ENCODE measurements around the gene PDGFA.

The PDGFA gene

DNA sequence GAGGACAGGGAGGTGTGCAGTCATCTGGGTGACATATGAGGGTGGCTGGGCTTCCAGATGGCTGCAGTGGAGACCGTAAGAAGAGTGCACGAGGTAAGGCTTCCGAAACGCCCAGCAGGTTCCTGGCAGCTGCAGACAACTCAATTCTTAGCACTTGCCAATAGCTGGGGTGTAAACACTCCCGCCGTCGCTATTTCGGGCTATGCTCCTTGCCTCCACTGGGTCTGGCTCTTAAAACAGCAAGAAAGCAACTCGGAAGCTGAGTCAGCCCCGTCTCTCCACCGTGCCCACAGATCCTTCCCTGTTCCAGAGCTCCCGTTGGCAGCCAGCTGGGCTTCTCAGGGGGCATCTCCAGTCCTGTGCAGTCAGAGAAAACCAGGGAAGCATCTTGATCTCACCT, 6.1 kb upstream of the PDGFA start:
- Histone ChIP-seq H3K4me2 (ENCODE audit: insufficient read depth, low read length) (no peak overlapping the region), H3K4me3 (ENCODE audit: low read depth in 1 of 2, low read length in 2 of 2) (no peak overlapping the region), H3K9ac (ENCODE audit: low read depth, low read length) (no peak overlapping the region), H3K27ac (ENCODE audit: low read length) (no peak overlapping the region), H3K9me3 (ENCODE audit: insufficient read depth, low read length, severe bottlenecking) (no peaks in the 10 kb centered on the region), H3K36me3 (ENCODE audit: insufficient read depth, low read length) (no peaks in the 10 kb centered on the region), H3K4me1 (ENCODE audit: insufficient read depth, low read length) (peaks cover 22% of the 10 kb centered on the region), H3K79me2 (ENCODE audit: insufficient read depth, low read length) (0 out of 2 replicates have a peak, but pooled peaks cover under 1% of the 10 kb centered on the region), H4K20me1 (ENCODE audit: insufficient read depth, low read length) (peaks cover 15% of the 10 kb centered on the region), H2AFZ (ENCODE audit: low read depth, low read length) (no peak overlapping the region), H3K27me3 (ENCODE audit: insufficient read depth, low read length, poor library complexity) (peaks cover 17% of the 10 kb centered on the region)
- DNase-seq = no peak
- ATAC-seq (ENCODE audit: insufficient read depth, low read depth) = no peak
- TF ChIP-seq, protein P1, sequence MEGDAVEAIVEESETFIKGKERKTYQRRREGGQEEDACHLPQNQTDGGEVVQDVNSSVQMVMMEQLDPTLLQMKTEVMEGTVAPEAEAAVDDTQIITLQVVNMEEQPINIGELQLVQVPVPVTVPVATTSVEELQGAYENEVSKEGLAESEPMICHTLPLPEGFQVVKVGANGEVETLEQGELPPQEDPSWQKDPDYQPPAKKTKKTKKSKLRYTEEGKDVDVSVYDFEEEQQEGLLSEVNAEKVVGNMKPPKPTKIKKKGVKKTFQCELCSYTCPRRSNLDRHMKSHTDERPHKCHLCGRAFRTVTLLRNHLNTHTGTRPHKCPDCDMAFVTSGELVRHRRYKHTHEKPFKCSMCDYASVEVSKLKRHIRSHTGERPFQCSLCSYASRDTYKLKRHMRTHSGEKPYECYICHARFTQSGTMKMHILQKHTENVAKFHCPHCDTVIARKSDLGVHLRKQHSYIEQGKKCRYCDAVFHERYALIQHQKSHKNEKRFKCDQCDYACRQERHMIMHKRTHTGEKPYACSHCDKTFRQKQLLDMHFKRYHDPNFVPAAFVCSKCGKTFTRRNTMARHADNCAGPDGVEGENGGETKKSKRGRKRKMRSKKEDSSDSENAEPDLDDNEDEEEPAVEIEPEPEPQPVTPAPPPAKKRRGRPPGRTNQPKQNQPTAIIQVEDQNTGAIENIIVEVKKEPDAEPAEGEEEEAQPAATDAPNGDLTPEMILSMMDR (IDR thresholded peaks at IDR 0.05; ENCODE audit: borderline replicate concordance, extremely low read depth, low read length, poor library complexity, severe bottlenecking) = no peak
- no peak for TF ChIP-seq EZH2 (IDR thresholded peaks at IDR 0.05; ENCODE audit: borderline replicate concordance, low read depth, low read length, severe bottlenecking)

DNA sequence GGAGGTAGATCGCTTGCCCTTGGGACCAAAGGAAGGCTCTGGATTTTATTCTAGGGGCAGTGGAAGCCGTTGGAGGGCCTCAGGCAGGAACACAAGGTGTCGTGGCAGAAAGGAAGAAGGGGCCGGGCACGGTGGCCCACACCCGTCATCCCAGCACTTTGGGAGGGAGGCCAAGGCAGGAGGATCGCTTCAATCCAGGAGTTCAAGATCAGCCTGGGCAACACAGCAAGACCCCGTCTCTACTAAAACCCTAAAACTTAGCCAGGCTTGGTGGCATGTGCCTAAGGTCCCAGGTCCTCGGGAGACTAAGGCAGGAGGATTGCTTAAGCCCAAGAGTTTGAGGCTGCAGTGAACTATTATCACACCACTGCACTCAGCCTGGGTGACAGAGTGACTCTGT, 5.2 kb upstream of the PDGFA start:
- DNase-seq (no peak), ATAC-seq (ENCODE audit: insufficient read depth, low read depth) (no peak)
- H3K27me3 ChIP-seq (ENCODE audit: insufficient read depth, low read length, poor library complexity) = peaks cover 17% of the 10 kb centered on the region
- H3K4me3 ChIP-seq (ENCODE audit: low read depth in 1 of 2, low read length in 2 of 2) = no peak overlapping the region
- no peak overlapping the region for H3K27ac ChIP-seq (ENCODE audit: low read length)
- no peaks in the 10 kb centered on the region for H3K36me3 ChIP-seq (ENCODE audit: insufficient read depth, low read length)
- no peak overlapping the region for H2AFZ ChIP-seq (ENCODE audit: low read depth, low read length)
- H3K4me1 ChIP-seq (ENCODE audit: insufficient read depth, low read length) = peaks cover 31% of the 10 kb centered on the region
- H3K79me2 ChIP-seq (ENCODE audit: insufficient read depth, low read length) = peaks cover 3% of the 10 kb centered on the region; the same call in 1 of the 2 replicates
- H3K9me3 ChIP-seq (ENCODE audit: insufficient read depth, low read length, severe bottlenecking) = no peaks in the 10 kb centered on the region
- no peak overlapping the region for H3K4me2 ChIP-seq (ENCODE audit: insufficient read depth, low read length)
- peaks cover 23% of the 10 kb centered on the region for H4K20me1 ChIP-seq (ENCODE audit: insufficient read depth, low read length)
- no peak overlapping the region for H3K9ac ChIP-seq (ENCODE audit: low read depth, low read length)
- TF ChIP-seq EZH2 (IDR thresholded peaks at IDR 0.05; ENCODE audit: borderline replicate concordance, low read depth, low read length, severe bottlenecking) = no peak
- TF ChIP-seq, protein P1 (IDR thresholded peaks at IDR 0.05; ENCODE audit: borderline replicate concordance, extremely low read depth, low read length, poor library complexity, severe bottlenecking) = no peak

DNA sequence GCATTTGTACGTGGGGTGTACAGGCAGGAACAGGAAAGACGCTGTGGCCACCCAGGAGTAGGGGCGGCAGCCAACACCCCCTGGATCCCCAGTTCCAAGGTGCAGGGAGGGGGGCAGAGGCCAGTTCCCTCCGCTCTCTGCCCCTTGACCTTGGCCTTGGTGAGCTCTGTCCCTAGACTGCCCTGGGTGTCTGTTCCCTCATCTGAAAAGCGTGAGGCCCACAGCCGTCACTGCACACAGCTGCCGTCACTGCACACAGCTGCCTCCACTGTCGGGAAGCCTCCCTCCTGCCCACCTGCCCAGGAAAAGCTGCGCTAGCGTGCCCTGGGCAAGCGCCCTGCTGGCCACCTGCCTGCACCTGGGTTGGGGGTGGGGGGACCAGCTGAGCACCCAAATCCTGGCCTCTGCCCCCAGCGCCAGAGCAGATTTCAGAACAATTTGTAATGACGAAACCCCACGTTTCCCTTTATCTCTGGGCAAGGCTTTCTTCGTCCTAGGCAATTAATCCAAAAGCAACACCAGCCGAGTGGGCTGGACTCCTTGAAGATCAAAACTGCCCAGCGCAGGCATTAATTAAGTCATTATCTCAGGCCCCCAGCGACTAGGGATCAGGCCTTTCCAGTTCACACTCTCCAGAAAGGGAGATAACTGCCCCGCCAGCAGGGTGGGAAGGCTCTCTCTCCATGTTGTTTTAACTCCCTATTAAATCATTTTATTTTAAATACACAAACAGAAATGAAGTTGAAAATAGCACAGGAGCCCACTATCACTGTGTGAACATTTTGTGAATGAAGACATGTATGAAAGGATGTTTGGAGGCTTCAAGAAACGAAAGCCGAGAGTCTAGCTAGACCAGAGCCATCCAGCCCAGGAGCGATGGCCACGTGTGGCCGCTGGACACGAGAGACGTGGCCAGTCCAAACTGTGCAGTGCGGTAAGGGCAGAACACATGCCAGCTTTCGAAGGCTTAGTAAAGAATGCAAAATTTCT, 4.0 kb upstream of the PDGFA start:
- H2AFZ ChIP-seq (ENCODE audit: low read depth, low read length) = no peak overlapping the region

More for the DNA sequence above, 4.0 kb upstream of the PDGFA start:
- ATAC-seq (ENCODE audit: insufficient read depth, low read depth) = no peak
- no peaks in the 10 kb centered on the region; the same call in 1 of the 2 replicates for H3K36me3 ChIP-seq (ENCODE audit: insufficient read depth, low read length)
- H4K20me1 ChIP-seq (ENCODE audit: insufficient read depth, low read length) = peaks cover 23% of the 10 kb centered on the region
- H3K4me3 ChIP-seq (ENCODE audit: low read depth in 1 of 2, low read length in 2 of 2) = no peak overlapping the region
- H3K4me1 ChIP-seq (ENCODE audit: insufficient read depth, low read length) = peaks cover 31% of the 10 kb centered on the region
- peaks cover 6% of the 10 kb centered on the region for H3K79me2 ChIP-seq (ENCODE audit: insufficient read depth, low read length)
- H3K27me3 ChIP-seq (ENCODE audit: insufficient read depth, low read length, poor library complexity) = peaks cover 17% of the 10 kb centered on the region
- H3K4me2 ChIP-seq (ENCODE audit: insufficient read depth, low read length) = no peak overlapping the region
- H3K9ac ChIP-seq (ENCODE audit: low read depth, low read length) = no peak overlapping the region
- DNase-seq = no peak
- no peak overlapping the region for H3K27ac ChIP-seq (ENCODE audit: low read length)
- TF ChIP-seq, protein P1 (IDR thresholded peaks at IDR 0.05; ENCODE audit: borderline replicate concordance, extremely low read depth, low read length, poor library complexity, severe bottlenecking) = no peak
- no peak for TF ChIP-seq EZH2 (IDR thresholded peaks at IDR 0.05; ENCODE audit: borderline replicate concordance, low read depth, low read length, severe bottlenecking)
- no peaks in the 10 kb centered on the region for H3K9me3 ChIP-seq (ENCODE audit: insufficient read depth, low read length, severe bottlenecking)
